Vagina (tissue), 2 donors: Measurements from ENCODE around the gene GABBR2. TPM values are rescaled to one million over a fixed set of nuclear protein-coding genes. Genes with fewer than 3 reads are reported as not detected.
"Not testable (repeated sequence)": the region's sequence is repeated elsewhere in the genome, so short reads cannot be mapped to it uniquely, and the experiment has no call there.

ENCODE experiments used
- DNase-seq, 2 donors: peaks; one replicate each; pipeline ENCODE4 v3.0.0-alpha.2; 2017; ENCODE audit errors: extremely low spot score in 2 of 2
- H3K27ac ChIP-seq: fragments of 200-600 bp; sonication (generic); one replicate; pipeline ENCODE4 v1.5.1; 2019
- H3K27me3 ChIP-seq: fragments of 200-600 bp; sonication (generic); one replicate; pipeline ENCODE4 v1.5.1; 2019
- H3K36me3 ChIP-seq, 2 donors: fragments of 200-600 bp; sonication (generic); one replicate each; pipeline ENCODE4 v1.5.1; 2017 to 2019
- H3K4me1 ChIP-seq: fragments of 200-600 bp; sonication (generic); one replicate; pipeline ENCODE4 v1.5.1; 2019
- H3K4me3 ChIP-seq, 2 donors: fragments of 200-600 bp; sonication (generic); 1 replicate in 1 of 2; 2 replicates in 1 of 2; pipeline ENCODE4 v1.5.1; 2016 to 2019
- H3K9me3 ChIP-seq: fragments of 200-600 bp; sonication (generic); one replicate; pipeline ENCODE4 v1.5.1; 2019
- CTCF ChIP-seq, 3 experiments: fragments of 450-650 bp in 2 of 3; fragments of 200-600 bp in 1 of 3; sonication (generic) in 1 of 3; IDR thresholded peaks; one replicate each; pipeline ENCODE4 v1.5.1; 2017 to 2019; ENCODE audit warnings: antibody characterized with exemption in 3 of 3, mild to moderate bottlenecking in 2 of 3, moderate library complexity in 2 of 3
- POLR2A ChIP-seq, 2 donors: fragments of 450-650 bp; IDR thresholded peaks; one replicate each; pipeline ENCODE4 v1.6.1; 2017; ENCODE audit warnings: antibody characterized with exemption in 2 of 2, mild to moderate bottlenecking in 2 of 2, moderate library complexity in 2 of 2
- POLR2AphosphoS5 ChIP-seq, 2 donors: sonication (generic); formaldehyde crosslinking; IDR thresholded peaks; one replicate each; pipeline ENCODE4 v1.9.0; 2017; ENCODE audit warnings: antibody characterized with exemption in 2 of 2, mild to moderate bottlenecking in 2 of 2, low read depth in 1 of 2; ENCODE audit not compliant: insufficient read depth in 1 of 2
- intact Hi-C: fragments of 100-400 bp; cut with DNase I; formaldehyde crosslinking; loops from one replicate; pipeline ENCODE4 v1.15.1; 2023
- total RNA-seq: library from RNA; depleted of rRNA; stranded (reverse); fragments of >200 nt; gene quantifications from one replicate; pipeline ENCODE4 v1.2.3, GENCODE V29; 2016

The GABBR2 gene
- total RNA-seq, 1 donor from 2014 or later: not detected

GRCh38 chr9:98503867-98504266, 204.9 kb downstream of the GABBR2 start:
- intact Hi-C loops: no loop called here
- no peaks in the 10 kb centered on the region for H3K9me3 ChIP-seq
- H3K27me3 ChIP-seq: no peaks in the 10 kb centered on the region
- no peaks in the 10 kb centered on the region for H3K36me3 ChIP-seq
- H3K4me3 ChIP-seq: no peak overlapping the region
- TF ChIP-seq POLR2A (IDR thresholded peaks at IDR 0.05): no peak
- no peak for TF ChIP-seq CTCF (IDR thresholded peaks at IDR 0.05)
- TF ChIP-seq POLR2AphosphoS5 (IDR thresholded peaks at IDR 0.05; ENCODE audit: insufficient read depth in 1 of 2, low read depth in 1 of 2): no peak
- no peaks in the 10 kb centered on the region for H3K4me1 ChIP-seq
- H3K27ac ChIP-seq: no peak overlapping the region
- no peak for DNase-seq

DNA sequence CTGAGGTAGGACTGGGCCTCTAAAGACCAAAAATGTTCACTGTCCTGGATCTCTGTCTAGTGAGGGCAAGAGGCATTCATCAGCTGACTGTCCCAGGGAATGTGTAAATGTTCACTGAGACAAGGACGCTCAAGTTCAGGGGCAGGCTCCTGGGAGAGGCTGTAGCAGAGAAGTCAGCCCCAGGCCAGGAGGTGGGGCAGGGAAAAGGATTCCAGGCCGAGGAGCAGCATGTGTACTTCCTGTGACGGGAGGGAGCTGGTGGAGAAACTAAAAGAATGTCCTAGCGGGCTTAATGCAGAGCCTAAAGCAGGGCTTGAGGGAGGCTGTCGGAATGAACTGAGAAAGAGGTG, 205.8 kb downstream of the GABBR2 start:
- no peaks in the 10 kb centered on the region for H3K27me3 ChIP-seq
- no peaks in the 10 kb centered on the region for H3K9me3 ChIP-seq
- DNase-seq: peak; percentile 70 to 87
- no peak overlapping the region for H3K4me3 ChIP-seq
- TF ChIP-seq POLR2AphosphoS5 (IDR thresholded peaks at IDR 0.05; ENCODE audit: insufficient read depth in 1 of 2, low read depth in 1 of 2) (no peak), POLR2A (IDR thresholded peaks at IDR 0.05) (no peak), CTCF (IDR thresholded peaks at IDR 0.05) (no peak)
- H3K36me3 ChIP-seq: no peaks in the 10 kb centered on the region
- H3K27ac ChIP-seq: no peak overlapping the region
- intact Hi-C loops: no loop called here
- H3K4me1 ChIP-seq: no peaks in the 10 kb centered on the region

DNA sequence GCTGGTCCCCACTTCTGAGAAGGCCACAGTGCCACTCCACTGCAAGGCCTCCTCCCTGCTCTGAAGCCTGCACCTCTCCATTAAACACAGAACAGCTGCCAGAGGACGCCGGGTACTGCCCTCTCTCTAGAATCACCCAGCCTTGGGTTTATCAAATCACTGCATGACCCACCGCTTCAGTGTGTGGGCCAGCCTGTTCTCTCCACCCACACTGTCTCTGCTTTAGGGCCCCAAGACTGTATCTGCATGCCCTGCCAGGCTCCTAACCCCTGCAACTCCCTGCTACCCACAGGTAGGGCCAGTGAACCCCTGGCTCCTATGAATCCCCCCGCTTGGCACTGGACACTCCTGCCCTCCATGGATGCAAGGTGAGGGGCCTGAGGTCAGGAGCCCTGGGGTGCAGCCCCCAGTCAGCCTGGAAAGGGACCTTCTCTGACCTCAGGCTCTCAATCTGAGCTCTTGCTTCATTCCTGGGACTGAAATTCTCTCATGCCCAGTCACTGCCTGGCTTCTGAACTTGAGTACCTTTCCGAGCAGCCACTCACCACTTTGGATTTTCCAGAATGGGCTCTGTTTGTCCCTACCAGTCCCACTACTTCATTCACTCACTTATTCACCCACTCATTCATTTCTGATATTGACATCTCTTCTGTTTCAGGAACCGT, 206.3 kb downstream of the GABBR2 start:
- intact Hi-C loops: no loop called here
- TF ChIP-seq POLR2A (IDR thresholded peaks at IDR 0.05) (no peak), CTCF (IDR thresholded peaks at IDR 0.05) (no peak), POLR2AphosphoS5 (IDR thresholded peaks at IDR 0.05; ENCODE audit: insufficient read depth in 1 of 2, low read depth in 1 of 2) (no peak)
- Histone ChIP-seq H3K4me1 (no peaks in the 10 kb centered on the region), H3K27ac (no peak overlapping the region), H3K4me3 (no peak overlapping the region), H3K36me3 (no peaks in the 10 kb centered on the region), H3K9me3 (no peaks in the 10 kb centered on the region), H3K27me3 (no peaks in the 10 kb centered on the region)
- DNase-seq: peak; percentile 70 to 87

- no peaks in the 10 kb centered on the region for H3K36me3 ChIP-seq
- H3K4me3 ChIP-seq: no peak overlapping the region
- DNase-seq: peak; percentile 70 to 71
- no peak for TF ChIP-seq CTCF (IDR thresholded peaks at IDR 0.05)
- no peak for TF ChIP-seq POLR2A (IDR thresholded peaks at IDR 0.05)
- TF ChIP-seq POLR2AphosphoS5 (IDR thresholded peaks at IDR 0.05; ENCODE audit: insufficient read depth in 1 of 2, low read depth in 1 of 2): no peak
- no peaks in the 10 kb centered on the region for H3K27me3 ChIP-seq
- H3K27ac ChIP-seq: no peak overlapping the region
- H3K4me1 ChIP-seq: no peaks in the 10 kb centered on the region
- H3K9me3 ChIP-seq: no peaks in the 10 kb centered on the region
- intact Hi-C loops: no loop called here
Observed at GRCh38 chr9:98501819-98502218, 206.9 kb downstream of the GABBR2 start.

DNA sequence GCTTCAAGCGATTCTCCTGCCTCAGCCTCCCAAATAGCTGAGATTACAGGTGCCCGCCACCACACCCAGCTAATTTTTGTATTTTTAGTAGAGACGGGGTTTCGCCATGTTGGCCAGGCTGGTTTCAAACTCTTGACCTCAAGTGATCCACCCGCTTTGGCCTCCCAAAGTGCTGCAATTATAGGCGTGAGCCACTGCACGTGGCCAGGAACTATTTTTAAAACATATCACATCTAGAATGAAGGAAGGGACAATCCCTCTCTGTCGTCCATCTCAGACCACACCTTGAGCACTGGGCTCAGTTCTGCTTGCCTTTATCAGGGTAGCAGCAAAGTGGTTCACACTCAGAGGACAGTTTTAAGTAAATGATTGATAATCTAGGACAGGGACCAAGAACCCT, 207.5 kb downstream of the GABBR2 start:
- intact Hi-C loops, H3K36me3 ChIP-seq, H3K4me1 ChIP-seq, H3K4me3 ChIP-seq, H3K27ac ChIP-seq, H3K27me3 ChIP-seq, H3K9me3 ChIP-seq: not testable (repeated sequence)
- DNase-seq: peak in 1 of 2 donors; percentile 77
